GM12874 (cell line): ENCODE measurements around the gene BLOC1S3.

Experiments used
- TF ChIP-seq, protein P1 (sequence below): IDR thresholded peaks from 2 replicates; pipeline ENCODE4 v1.5.1; 2011; ENCODE audit warnings: low read depth, mild to moderate bottlenecking, control low read depth, low read length, moderate library complexity; ENCODE audit not compliant: insufficient read depth

The BLOC1S3 gene

DNA sequence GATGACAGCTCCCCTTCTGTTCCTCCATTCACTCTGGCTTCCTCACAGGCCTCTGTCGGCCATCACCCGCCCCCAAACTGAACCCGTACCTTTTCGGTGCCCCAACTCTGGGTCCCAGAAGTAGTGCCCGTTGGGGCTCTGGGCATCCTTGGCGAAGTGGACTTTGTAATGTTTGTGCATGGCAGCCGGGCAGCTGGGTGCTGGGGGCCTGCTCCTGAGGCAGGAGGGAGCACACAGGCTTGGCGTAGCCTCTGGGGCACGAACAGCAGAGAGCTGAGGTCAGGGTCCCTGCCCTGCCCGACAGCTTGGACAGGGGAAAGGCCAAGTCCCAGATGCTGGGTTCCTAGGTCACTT, 18.6 kb upstream of the BLOC1S3 start:
- TF ChIP-seq, protein P1, sequence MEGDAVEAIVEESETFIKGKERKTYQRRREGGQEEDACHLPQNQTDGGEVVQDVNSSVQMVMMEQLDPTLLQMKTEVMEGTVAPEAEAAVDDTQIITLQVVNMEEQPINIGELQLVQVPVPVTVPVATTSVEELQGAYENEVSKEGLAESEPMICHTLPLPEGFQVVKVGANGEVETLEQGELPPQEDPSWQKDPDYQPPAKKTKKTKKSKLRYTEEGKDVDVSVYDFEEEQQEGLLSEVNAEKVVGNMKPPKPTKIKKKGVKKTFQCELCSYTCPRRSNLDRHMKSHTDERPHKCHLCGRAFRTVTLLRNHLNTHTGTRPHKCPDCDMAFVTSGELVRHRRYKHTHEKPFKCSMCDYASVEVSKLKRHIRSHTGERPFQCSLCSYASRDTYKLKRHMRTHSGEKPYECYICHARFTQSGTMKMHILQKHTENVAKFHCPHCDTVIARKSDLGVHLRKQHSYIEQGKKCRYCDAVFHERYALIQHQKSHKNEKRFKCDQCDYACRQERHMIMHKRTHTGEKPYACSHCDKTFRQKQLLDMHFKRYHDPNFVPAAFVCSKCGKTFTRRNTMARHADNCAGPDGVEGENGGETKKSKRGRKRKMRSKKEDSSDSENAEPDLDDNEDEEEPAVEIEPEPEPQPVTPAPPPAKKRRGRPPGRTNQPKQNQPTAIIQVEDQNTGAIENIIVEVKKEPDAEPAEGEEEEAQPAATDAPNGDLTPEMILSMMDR, result no peak

DNA sequence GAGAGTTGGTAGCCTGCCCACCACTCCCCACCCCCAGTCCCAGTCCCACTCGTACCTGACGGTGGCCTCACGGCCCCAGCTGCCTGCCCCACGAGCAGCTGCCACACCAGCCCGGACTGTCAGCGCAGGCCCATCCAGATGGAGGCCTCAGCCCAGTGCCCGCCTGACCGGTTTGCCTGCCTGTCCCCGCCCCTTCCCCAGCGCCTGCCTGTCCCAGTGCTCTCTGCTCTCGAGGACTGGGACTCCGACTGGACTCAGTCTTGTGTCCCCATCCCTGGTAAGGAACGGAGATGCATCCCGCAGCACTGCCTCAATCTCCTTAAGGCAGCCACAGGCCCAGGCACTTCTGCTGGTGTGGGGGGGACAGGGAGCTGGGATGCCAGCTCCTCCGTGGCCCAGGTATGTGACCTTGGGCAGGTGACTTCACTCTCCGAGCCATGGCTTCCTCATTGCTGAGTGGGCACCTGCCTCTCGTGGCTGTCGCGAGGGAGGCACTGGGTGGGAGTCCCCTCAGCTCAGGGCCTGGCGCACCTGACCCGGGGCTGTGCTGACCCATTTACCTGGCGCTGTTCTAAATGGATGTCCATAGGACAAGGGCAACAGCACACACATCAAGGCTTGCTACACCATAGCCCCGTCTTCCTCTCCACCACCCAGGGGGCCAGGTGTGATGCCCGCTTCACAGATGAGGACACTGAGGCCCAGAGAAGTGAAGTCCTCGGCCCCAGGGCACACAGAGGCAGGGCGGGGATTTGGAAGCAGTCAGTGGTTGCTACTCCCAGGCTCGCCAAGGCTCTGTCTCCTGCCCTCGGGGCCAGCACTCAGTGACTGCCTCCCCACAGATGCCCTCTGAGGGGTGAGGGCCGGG, 17.5 kb upstream of the BLOC1S3 start, which contains the start of gene NKPD1:
Gene NKPD1 (minus strand): TSS at position 113 of the 868 bp plus-strand sequence. CDS start 832 bp downstream, outside the sequence.
- TF ChIP-seq, protein P1, result no peak

DNA sequence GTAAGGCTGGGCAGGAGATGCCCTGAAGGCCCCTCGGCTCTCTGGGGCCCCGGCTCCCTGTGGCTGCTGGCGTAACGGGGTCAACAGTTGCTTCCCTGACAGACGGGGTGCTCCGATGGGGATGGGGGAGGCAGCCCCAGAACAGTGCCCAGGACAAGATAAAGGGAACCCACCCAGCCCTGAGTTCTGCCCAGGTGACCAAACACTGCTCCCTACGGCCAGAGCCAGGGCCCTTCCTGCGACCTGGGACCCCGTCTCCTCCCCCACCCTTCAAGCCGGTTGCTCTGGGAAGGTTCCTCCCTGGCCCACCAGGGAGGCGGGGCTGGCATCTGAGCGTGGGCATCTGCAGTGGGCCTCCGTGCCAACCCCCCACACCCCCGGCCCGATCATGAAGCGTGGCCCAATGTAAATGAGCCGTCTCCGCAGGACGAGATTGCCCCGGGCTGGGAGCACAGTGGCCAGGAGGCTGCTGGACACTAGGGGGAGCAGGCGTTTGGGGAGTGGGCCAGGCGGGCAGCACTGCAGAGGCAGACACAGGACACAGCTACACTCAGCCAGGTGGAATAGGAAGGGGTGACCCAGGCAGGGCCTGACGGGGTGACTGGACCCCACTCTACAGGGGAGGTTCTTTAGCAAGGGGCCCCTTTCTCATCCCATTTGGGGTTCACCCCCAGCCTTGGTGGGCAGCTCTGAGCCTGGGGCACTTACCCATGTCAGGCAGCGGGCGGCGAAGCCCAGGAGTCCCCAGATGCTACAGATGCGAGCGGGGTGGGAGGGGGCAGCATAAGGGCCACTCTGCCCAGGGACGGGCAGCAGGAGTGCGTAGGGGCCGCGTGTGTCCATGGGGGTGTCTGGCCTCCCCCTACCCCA, 16.6 kb upstream of the BLOC1S3 start:
- TF ChIP-seq, protein P1, result 0 out of 2 replicates have a peak, but pooled peaks have one; percentile 18

DNA sequence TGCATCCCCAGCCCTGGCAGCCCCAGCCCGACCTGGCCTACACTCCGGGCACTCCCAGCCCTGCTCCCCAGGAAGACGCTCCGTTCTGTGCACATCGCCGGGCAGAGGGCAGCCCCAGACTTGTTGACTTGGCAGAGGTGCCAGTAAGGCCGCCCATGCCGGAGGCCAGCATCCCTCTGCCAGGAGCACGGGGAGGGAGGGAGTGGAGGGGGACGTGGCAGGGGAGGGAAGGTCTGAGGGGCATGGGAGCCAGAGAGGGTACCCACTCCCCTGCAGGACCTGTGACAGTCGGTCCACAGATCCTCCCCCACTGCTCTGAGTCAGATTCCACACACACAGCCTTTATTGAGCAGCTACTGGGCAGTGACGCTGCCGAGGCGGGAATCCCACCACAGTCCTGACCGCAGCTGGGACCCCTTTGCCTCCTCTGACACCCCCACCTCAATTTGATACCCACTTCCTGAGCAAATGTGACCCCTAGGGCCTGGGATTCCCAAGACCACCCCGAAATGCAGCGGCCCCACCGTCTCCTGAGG, 15.9 kb upstream of the BLOC1S3 start:
- TF ChIP-seq, protein P1, result no peak

DNA sequence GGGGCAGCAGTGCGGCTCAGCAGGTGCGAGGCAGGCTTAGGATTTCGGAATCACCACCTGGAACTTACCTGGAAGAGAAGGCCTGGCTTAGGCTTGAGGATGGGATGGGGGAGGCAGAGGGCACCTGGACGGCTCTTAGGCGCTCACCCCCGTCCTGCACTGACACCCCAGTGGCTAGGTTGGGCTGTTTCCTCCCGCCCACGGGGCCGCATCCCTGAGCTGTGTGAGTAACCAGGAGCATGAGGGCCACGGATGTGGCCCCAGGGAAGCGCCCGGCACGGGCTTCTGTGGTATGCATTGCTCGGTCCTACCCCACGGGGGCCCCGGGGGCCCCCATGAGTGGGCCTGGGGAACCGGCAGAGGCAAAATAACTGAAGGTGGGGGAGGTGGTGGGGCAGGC, 15.4 kb upstream of the BLOC1S3 start:
- TF ChIP-seq, protein P1, result no peak

DNA sequence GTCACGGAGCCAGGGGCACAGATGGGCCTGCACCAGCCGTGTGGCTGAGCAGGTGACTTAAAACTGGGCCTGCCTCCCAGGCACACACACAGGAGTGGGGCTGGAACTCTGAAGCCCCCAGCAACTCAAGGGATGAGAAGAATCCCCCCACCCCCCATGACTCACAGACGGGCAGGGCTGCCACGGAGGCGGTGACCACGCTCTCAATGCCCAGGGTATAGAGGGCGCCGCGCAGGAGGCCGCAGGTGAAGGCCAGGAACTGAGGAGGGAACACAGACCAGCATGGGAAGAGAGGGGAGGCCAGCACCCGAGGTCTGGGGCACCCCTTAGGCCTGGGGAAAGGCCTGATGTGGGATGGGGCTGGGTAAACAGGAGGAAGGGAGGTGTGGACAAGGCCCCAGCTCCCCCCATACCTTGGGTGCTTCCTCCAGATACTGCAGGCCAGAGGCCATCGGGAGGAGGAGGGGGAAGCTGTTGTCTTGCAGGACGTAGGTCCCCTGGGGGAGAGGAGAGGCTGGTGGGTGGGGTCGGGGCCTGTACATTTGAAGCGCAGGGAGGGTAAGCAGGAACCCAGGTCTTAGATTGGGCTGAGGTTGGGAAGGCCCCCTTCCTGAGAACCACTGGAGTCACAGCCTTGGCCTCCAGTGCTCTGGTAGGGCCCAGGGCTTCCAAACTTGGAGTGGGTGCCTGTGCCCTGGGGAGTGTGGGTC, 14.7 kb upstream of the BLOC1S3 start:
- TF ChIP-seq, protein P1, result no peak
